Upper lobe of left lung (tissue), 6 donors: ENCODE results near the gene BTAF1. TPM values are rescaled to one million over a fixed set of nuclear protein-coding genes. Genes with fewer than 3 reads are reported as not detected.

ENCODE experiments used
- ATAC-seq, 2 donors: fragments of 200-7000 bp; cut with Tn5 transposase; one replicate each; pipeline ENCODE4 v1.9.1; 2022; ENCODE audit warnings: mild to moderate bottlenecking in 2 of 2, moderate library complexity in 2 of 2; ENCODE audit not compliant: low FRiP score in 2 of 2
- DNase-seq, 2 donors: peaks; one replicate each; pipeline ENCODE4 v3.0.0-alpha.2; 2019 to 2020
- H3K27ac ChIP-seq, 4 donors: fragments of 200-600 bp; sonication (generic); one replicate each; pipeline ENCODE4 v1.5.1; 2016 to 2019
- H3K27me3 ChIP-seq, 4 donors: fragments of 200-600 bp; sonication (generic); one replicate each; pipeline ENCODE4 v1.5.1; 2017 to 2019
- H3K36me3 ChIP-seq, 4 donors: fragments of 200-600 bp; sonication (generic); one replicate each; pipeline ENCODE4 v1.5.1; 2016 to 2019
- H3K4me1 ChIP-seq, 4 donors: fragments of 200-600 bp; sonication (generic); one replicate each; pipeline ENCODE4 v1.5.1; 2018 to 2019
- H3K4me3 ChIP-seq, 4 donors: fragments of 200-600 bp; sonication (generic); one replicate each; pipeline ENCODE4 v1.5.1; 2017 to 2019; ENCODE audit warnings: mild to moderate bottlenecking in 2 of 4, moderate library complexity in 1 of 4
- H3K9me3 ChIP-seq, 4 donors: fragments of 200-600 bp; sonication (generic); one replicate each; pipeline ENCODE4 v1.5.1; 2018 to 2019
- EP300 ChIP-seq, 4 donors: sonication (generic); formaldehyde crosslinking; IDR thresholded peaks; one replicate each; pipeline ENCODE4 v1.5.1; 2017; ENCODE audit warnings: antibody characterized with exemption in 4 of 4, control low read depth in 2 of 4
- POLR2A ChIP-seq, 4 donors: fragments of 450-650 bp; IDR thresholded peaks; one replicate each; pipeline ENCODE4 v1.5.1; 2016 to 2017; ENCODE audit warnings: antibody characterized with exemption in 4 of 4, mild to moderate bottlenecking in 2 of 4
- POLR2AphosphoS5 ChIP-seq, 2 donors: sonication (generic); formaldehyde crosslinking; IDR thresholded peaks; one replicate each; pipeline ENCODE4 v1.5.1; 2017; ENCODE audit warnings: antibody characterized with exemption in 2 of 2
- WGBS, 2 donors: methylation state at CpG; one replicate each; pipeline ENCODE4 v1.1.5; 2017 to 2018; 5-methylcytosine and 5-hydroxymethylcytosine counted together
- total RNA-seq, 6 donors: library from RNA; depleted of rRNA in 4 of 6; stranded (reverse); fragments of >200 nt in 4 of 6; gene quantifications; one replicate each; pipeline versions ENCODE4 v1.1.0 to v1.2.1, GENCODE V29; 2016 to 2021
- TF ChIP-seq, protein P1 (sequence below), 6 experiments: fragments of 450-650 bp in 4 of 6; fragments of 200-600 bp in 2 of 6; sonication (generic) in 2 of 6; IDR thresholded peaks; one replicate each; pipeline ENCODE4 v1.5.1; 2016 to 2019; ENCODE audit warnings: antibody characterized with exemption in 6 of 6
- donor health status: DM: no; HTN: no; CAD: no; lungs with moderate emphysema.
- donor health status: DM: no; HTN: yes; CAD: no; lungs with severe emphysema.

BTAF1 gene
- total RNA-seq, 6 donors from 2014 or later, result 22.0 to 68.1 (median 32.9) TPM

DNA sequence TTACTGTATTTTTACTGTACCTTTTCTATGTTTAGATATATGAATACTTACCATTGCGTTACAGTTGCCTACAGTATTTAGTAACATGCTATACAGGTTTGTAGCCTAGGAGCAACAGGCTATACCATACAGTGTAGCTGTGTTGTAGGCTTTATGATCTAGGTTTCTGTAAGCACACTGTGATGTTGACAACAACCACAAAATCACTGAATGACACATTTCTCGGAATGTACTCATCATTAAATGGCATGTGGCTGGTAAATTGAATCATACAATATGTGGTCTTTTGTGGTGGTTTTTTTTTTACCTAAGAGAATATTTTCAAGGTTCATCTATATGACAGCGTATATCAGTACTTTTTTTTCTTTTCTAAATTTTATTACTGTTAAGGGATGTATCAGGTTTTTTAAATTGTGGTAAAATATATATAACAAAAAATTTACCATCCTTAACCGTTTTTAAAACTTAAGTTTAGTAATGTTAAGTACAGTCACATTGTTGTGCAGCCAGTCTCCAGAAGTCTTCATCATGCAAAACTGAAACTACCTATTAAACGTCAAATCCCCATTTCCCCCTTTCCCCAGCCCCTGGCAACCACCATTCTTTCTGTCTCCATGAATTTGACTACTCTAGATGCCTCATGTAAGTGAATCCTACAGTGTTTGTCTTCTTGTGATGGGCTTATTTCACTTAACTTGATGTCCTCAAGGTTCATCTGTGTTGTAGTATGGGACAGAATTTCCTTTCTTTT, 21.5 kb downstream of the BTAF1 start:
- TF ChIP-seq POLR2AphosphoS5 (IDR thresholded peaks at IDR 0.05) (no peak), POLR2A (IDR thresholded peaks at IDR 0.05) (no peak), EP300 (IDR thresholded peaks at IDR 0.05) (no peak)
- TF ChIP-seq, protein P1, sequence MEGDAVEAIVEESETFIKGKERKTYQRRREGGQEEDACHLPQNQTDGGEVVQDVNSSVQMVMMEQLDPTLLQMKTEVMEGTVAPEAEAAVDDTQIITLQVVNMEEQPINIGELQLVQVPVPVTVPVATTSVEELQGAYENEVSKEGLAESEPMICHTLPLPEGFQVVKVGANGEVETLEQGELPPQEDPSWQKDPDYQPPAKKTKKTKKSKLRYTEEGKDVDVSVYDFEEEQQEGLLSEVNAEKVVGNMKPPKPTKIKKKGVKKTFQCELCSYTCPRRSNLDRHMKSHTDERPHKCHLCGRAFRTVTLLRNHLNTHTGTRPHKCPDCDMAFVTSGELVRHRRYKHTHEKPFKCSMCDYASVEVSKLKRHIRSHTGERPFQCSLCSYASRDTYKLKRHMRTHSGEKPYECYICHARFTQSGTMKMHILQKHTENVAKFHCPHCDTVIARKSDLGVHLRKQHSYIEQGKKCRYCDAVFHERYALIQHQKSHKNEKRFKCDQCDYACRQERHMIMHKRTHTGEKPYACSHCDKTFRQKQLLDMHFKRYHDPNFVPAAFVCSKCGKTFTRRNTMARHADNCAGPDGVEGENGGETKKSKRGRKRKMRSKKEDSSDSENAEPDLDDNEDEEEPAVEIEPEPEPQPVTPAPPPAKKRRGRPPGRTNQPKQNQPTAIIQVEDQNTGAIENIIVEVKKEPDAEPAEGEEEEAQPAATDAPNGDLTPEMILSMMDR (IDR thresholded peaks at IDR 0.05), result no peak
- WGBS, 2 donors, result 80 to 85% methylated on average over 5 of the region's 5 CpGs
- ATAC-seq, result no peak

GRCh38 chr10:91953600-91954160, 30.1 kb downstream of the BTAF1 start:
- DNase-seq (no peak), ATAC-seq (no peak)
- TF ChIP-seq, protein P1 (IDR thresholded peaks at IDR 0.05), result no peak
- TF ChIP-seq EP300 (IDR thresholded peaks at IDR 0.05), result no peak
- TF ChIP-seq POLR2A (IDR thresholded peaks at IDR 0.05), result no peak
- TF ChIP-seq POLR2AphosphoS5 (IDR thresholded peaks at IDR 0.05), result no peak
- Histone ChIP-seq H3K27ac (no peak overlapping the region), H3K4me1 (no peaks in the 10 kb centered on the region), H3K4me3 (no peak overlapping the region), H3K36me3 (peaks cover 16 to 77% (median 51%) of the 10 kb centered on the region in 4 donors), H3K9me3 (no peaks in the 10 kb centered on the region), H3K27me3 (no peaks in the 10 kb centered on the region)
- WGBS, 2 donors, result 91 to 96% methylated on average over 2 of the region's 2 CpGs

More for the DNA sequence above, 21.5 kb downstream of the BTAF1 start:
- Histone ChIP-seq H3K27me3 (no peaks in the 10 kb centered on the region), H3K9me3 (no peaks in the 10 kb centered on the region), H3K4me3 (no peak overlapping the region), H3K27ac (no peak overlapping the region), H3K36me3 (peaks cover 5 to 51% (median 10%) of the 10 kb centered on the region in 4 donors), H3K4me1 (no peaks in the 10 kb centered on the region)
- no peak for DNase-seq

GRCh38 chr10:91955114-91955513, 31.5 kb downstream of the BTAF1 start:
- Histone ChIP-seq H3K27ac (no peak overlapping the region), H3K27me3 (no peaks in the 10 kb centered on the region), H3K4me1 (no peaks in the 10 kb centered on the region), H3K9me3 (no peaks in the 10 kb centered on the region), H3K4me3 (no peak overlapping the region), H3K36me3 (peaks cover 22 to 87% (median 58%) of the 10 kb centered on the region in 4 donors)
- DNase-seq, result no peak
- TF ChIP-seq EP300 (IDR thresholded peaks at IDR 0.05) (no peak), POLR2A (IDR thresholded peaks at IDR 0.05) (no peak), POLR2AphosphoS5 (IDR thresholded peaks at IDR 0.05) (no peak)
- TF ChIP-seq, protein P1 (IDR thresholded peaks at IDR 0.05), result no peak
- ATAC-seq, result no peak
- WGBS, 2 donors, result 91 to 93% methylated on average over 3 of the region's 3 CpGs

DNA sequence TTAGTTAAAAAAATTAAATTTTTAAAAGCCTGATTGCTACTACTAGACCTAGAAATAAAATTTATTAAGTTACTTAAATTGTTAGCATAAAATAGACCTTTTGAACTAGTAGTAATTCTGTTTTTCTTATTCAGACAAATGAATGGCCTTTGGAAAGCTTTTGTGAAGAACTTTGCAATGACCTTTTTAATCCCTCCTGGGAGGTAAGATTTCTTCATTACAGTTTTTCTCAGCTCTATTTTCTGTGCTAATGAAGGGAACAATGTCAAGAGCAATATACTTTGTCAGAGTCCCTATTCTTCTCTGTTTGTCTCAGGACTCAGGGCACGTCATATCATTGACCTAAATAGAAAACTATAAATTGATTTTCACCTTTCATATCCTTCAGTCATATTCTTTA, 33.5 kb downstream of the BTAF1 start:
- no peak for DNase-seq
- Histone ChIP-seq H3K27me3 (no peaks in the 10 kb centered on the region), H3K4me3 (no peak overlapping the region), H3K36me3 (peaks cover 21 to 99% (median 59%) of the 10 kb centered on the region in 4 donors), H3K9me3 (no peaks in the 10 kb centered on the region), H3K4me1 (no peaks in the 10 kb centered on the region), H3K27ac (no peak overlapping the region)
- 90 to 97% methylated on average over 1 of the region's 1 CpG for WGBS, 2 donors
- no peak for ATAC-seq
- TF ChIP-seq, protein P1 (IDR thresholded peaks at IDR 0.05), result no peak
- TF ChIP-seq EP300 (IDR thresholded peaks at IDR 0.05) (no peak), POLR2A (IDR thresholded peaks at IDR 0.05) (no peak), POLR2AphosphoS5 (IDR thresholded peaks at IDR 0.05) (no peak)
